Mammary epithelial cell (primary cell): ENCODE measurements around the gene MYADML2.

Experiments
- CTCF ChIP-seq, 2 donors: IDR thresholded peaks in 1 of 2; conservative IDR thresholded peaks in 1 of 2; 2 replicates each; pipeline ENCODE4 v1.5.1; 2011 to 2012; ENCODE audit warnings: inconsistent platforms in 2 of 2, low read length in 2 of 2, mild to moderate bottlenecking in 2 of 2, control low read depth in 1 of 2, low read depth in 1 of 2; ENCODE audit not compliant: insufficient read depth in 1 of 2; ENCODE audit errors: extremely low read depth in 1 of 2
- EZH2 ChIP-seq: IDR thresholded peaks from 2 replicates; pipeline ENCODE4 v1.6.1; 2012; ENCODE audit warnings: low read length, inconsistent platforms, borderline replicate concordance

- TF ChIP-seq CTCF (conservative IDR thresholded peaks at IDR 0.05 in 1 of 2, IDR thresholded peaks at IDR 0.05 in 1 of 2; ENCODE audit: extremely low read depth in 1 of 2, insufficient read depth in 1 of 2, low read depth in 1 of 2, low read length in 2 of 2) (no peak), EZH2 (no peak)
Measured at GRCh38 chr17:81967244-81967532, 20.2 kb upstream of the MYADML2 start.
